ENCODE measurements around the gene ULK3.

ULK3 gene

DNA sequence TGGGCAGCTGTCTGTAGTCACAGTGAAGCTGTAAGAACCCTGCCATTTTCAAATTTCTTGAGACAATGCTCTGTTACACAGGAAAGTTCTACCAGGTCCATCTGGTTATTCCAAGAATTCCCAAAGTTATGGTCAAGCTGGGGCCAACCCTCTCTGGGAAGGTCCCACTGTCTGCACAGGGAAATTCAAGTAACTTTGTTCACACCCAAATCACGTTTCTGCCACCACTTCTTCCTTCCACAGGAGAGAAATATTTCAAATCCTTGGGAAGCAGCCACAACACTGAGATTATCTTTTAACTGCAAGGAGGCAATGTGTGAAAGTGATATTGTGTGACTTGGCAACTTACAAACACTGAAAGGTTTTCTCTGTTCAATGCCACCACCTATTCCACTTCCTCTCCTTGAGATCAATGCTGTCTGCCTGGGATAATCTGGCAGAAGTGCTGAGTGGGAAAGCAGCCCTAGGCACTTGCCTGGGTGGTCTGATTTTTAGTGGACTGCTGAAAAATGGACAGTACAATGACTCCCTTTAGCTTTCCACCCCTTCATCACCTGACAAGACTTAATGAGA, 24.6 kb upstream of the ULK3 start:
- DNase-seq = no peak

DNA sequence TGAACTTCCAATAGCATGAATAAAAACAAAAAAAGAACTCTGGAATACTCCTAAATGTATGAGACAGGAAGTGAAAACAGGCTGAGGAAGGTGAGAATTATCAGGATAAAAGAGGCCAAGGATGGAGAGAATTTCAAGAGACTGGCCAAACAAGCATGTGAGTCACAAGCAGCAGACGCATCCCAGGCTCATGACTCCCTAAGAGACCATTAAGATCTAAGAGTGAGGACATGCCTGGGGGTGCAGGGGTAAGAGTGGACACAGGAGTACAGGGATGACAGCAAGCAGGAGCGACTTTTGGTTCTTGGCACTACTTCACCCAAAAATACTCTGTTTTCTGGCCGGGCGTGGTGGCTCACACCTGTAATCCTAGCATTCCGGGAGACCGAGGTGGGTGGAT, 23.1 kb upstream of the ULK3 start:
- no peak for DNase-seq

DNA sequence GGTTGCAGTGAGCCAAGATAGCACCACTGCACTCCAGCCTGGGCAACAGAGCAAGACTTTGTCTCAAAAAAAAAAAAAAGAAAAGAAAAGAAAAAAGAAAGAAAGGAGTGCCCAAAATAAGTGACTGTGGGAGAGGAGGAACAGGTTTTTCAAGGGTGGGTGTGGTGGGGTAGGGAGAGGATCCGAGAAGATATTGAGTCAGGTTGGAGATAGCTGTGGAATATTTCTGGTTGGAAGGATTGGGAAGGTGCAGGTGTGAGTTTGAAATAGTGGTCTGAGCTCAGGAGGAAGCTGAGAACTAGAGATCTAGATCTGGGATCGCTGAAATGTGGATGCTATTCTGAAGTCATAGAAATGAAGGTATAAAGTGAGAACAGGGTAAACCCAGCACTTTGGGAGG, 22.4 kb upstream of the ULK3 start:
- no peak for DNase-seq

DNA sequence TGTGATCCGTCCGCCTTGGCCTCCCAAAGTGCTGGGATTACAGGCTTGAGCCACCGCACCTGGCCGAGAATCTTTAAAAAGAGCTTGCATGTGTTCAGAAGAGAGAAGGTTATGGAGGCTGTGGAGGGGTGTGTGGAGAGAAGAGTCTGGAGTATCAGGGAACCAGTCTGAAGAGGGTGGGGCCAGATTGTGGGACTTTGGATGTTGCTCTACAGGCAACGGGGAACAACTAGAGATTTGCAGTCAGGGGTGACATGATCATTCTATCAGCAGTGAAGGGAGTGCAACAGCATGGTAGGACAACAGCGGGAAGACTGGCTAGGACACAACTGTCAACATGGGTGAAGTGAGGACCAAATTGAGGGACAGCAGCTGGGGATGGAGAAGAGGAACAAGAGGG, 21.3 kb upstream of the ULK3 start:
- DNase-seq = no peak

DNA sequence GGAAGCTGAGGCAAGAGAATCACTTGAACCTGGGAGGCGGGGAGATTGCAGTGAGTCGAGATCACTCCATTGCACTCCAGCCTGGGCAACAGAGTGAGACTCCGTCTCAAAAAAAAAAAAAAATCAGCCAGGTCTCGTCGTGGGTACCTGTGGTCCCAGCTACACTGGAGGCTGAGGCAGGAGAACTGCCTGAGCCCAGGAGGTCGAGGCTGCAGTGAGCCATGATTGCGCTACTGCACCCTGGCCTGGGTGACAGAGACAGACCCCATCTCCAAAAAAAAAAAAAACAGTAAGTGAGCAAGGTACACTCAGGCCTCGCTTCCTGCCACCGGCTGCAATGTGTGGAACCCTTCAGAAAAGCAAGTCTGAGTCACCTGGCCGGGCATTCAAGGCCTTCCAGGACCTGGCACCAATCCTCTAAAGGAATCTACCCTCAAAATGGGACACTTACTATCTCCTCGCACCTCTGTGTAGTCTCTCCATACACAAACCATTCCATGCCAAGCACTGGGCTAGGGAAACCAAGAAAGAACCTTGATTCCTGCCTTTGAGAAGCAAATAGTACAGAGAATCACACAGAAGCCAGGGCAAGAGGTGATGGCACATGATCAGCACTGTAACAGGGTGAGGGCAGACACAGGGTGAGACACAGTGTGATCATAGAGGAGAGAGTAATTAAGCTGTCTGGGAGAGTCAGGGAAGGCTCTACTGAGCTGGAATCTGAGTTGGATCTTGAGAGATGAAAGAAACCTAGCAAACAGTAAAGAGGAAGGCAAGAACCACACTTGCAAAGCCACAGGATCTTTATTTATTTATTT, 20.5 kb upstream of the ULK3 start:
- DNase-seq = no peak

DNA sequence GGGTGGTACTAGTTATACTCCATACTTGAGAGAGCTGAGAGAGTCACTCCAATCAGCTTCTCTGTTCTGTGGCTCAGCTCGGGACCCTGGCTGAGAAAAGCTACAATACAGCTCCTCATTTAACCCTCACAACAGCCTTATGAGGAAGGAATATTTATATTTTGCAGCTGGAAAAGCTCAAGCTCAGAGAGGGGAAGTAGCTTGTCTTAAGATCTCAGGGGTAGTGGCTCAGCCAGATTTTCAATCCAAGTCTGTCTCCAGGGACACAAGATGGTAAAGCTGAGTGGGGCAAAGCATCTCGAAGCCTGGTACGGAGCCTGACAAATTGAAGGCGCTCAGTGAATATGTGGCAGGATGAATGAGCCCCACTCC, 15.4 kb upstream of the ULK3 start:
- no peak for DNase-seq

DNA sequence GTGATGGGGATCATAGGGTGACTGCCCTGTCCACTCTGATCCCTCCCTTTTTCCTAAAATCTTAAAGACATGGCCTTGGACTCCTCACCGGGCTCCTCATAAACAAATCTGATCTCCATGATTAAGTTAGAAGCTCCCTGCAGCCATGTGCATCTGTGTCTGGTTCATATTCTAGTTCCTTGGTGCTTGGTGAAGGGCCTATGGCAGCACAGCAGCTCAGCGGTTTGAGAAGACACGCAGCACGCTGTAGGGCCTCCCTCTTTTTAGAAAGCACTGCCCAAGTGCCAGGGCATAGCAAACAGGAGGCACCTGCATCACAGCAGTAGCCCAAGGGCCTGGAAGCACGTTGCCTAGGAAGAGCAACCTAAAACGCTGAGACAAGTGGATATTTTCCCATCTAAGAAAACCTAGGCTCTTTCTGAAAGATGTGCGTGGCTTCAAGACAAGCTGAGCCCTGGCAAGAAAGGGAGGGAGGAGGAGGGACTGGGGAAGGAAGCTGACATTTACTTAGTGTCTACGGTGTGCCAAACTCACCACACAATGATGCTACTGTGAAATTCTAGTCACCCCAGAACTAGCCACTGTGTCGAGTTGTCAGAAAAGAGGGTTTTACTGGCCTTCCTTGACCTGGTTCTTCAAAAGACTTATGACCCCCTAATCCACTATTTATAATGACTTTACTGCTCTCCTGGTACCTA, 14.9 kb upstream of the ULK3 start:
- DNase-seq = no peak

DNA sequence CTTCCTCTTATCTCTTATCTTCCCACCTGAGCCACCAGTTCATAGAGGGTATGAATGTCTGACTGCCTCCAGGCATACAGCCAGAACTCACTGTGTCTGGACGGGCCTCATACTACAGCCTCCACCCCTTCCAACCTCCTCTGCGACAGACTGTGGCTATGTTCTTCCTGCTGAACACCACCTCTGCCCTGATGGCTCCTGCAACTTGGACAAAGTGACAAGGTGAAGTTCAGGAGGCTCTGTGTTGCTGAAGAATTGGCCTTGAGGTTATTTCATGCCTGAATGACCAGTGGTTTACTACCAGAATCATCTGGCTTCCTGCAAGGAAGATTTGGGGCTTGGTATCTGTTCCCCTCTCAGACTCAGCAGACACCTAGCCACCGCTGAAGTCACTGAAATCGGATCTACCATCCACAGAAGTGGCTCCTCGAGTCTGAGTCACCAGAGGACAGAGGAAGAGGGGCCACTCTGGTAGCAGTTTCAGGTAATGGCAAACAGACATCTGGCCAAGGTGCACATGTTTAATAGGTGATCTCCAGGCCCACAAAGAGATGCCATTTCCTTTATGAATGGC, 14.2 kb upstream of the ULK3 start:
- DNase-seq = peak in 1 of 2 experiments; percentile 14

DNA sequence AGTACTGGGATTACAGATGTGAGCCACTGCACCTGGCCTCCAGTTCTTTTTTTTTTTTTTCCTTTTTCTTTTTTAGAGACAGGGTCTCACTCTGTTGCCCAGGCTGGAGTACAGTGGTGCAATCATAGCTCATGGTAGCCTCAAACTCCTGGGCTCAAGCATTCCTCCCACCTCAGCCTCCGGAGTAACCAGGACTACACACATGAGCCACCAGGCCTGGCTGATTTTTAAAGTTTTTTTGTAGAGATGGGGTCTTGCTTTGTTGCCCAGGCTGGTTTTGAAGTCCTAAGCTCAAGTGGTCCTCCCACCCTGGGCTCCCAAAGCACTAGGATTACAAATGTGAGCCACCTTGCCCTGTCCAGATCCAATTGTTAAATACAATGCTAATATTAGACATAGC, 13.6 kb upstream of the ULK3 start:
- DNase-seq = no peak

DNA sequence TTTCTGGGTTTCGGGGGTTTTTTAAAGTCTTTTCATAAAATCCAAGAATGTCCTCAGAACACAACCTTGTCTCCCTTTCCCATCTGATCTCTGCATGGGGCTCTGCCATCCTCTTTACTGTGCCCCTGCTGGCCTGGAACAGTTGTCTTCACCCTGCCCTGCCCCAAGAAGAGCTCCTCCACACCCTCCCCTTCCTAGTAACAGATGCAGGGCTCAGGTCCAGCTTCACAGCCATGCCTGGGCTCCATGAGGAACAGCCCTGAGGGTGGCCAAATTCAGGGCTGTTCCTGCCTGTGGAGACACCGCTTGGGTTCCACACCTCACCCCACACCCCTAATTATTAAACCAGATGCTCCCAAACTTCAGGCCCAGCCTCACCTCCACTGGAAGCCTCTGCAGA, 12.9 kb upstream of the ULK3 start:
- no peak for DNase-seq

DNA sequence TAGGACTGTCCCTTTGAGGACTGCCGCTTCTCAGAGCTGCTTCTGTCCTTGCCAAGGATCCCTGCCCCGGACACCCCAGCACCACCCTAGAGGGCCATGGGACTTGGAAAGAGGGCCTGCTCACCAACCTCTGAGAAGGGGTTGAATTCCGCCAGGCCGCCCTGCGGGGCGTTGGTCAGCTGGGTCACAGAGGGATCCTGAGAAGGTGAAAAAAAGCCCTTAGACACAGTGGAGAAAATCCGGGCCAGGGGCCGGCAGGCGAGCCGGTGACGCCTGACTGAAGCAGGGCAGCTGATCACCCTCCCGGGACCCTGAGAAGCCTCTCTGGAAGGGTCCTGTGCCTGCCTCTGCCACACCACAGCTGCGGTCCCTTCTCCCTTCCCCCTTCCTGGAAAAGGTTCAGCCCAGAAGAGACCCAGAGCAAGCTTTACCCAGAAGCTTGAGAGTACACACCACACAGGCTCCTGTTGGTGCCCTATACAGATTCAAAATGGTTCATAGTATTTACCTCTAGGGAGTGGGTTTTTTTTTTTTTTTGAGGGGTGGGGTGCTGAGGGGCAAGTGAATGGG, 11.6 kb upstream of the ULK3 start:
- no peak for DNase-seq

DNA sequence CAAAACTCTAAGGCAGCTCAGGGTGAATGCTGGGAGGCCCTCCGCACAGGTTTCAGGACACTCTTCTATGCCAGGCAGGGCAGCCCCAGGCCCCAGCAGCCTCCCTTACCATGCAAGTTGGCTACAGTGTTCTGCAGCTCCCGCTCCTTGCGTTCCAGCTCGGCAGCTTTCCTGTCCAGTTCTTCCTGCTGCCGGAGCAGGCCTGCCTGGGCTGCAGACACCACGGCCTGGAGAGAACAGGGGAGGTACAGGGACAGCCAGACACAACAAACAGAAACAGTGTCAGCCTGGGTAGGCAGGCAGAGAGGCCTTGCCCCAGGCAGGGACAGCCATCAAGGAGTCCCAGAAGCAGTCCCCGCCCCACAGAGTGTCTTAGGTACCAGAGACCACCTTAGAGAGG, 9.0 kb upstream of the ULK3 start:
- no peak for DNase-seq

DNA sequence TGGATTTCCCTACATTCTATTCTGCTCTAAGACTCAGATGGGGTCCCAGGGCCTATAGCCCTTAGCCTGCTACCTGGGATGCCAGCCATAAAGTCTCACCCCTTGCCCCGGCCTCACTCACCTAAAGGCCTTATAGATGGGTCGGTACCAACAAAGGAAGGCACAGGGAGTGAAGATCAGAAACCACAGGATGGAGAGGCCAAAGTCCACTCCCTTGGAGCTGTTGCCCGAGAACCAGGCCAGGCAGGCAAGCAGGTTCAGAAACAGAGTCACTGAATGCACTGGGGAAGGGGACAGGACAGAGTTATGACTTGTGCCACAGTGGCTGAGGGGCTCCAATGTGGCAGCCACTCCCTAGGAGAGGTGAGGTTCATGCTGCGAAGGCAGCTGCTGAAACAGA, 7.4 kb upstream of the ULK3 start:
- no peak for DNase-seq

DNA sequence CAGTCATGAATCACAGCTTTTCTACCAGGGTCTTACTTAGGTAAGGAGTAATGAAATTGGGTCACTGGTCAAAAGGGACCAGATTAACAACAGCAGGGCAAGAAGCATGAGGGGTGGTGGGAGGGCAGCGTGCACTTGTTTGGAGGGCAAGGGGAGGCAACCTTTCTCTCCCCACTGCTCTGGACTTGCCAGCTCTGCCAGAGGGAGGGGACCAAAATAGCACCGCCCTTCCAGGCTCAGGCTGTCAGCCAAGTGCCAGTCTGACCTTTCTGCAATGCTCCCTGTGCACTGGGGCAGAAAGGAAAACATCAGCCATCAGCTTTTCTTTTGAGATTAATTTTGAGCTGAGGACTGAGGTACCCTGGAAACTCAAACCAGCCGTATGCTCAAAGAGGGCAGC, 4.5 kb upstream of the ULK3 start:
- no peak for DNase-seq

DNA sequence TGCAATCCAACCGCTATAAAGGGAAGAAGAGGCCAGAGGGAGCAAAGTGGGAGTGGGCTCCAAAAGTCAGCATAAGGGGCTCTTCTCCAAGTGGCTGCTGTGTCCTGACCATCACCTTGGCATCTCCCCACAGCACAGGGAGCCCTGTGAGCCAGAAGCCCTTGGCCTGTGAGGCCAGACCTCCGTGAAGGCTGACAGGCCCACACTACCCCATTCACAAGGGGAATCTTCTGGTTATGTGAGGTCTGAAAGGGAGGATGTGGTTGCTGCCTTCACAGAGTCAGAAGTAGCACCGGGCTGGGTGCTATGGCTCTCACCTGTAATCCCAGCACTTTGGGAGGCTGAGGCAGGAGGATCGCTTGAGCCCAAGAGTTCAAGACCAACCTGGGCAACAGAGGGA, 2.6 kb upstream of the ULK3 start:
- no peak for DNase-seq

DNA sequence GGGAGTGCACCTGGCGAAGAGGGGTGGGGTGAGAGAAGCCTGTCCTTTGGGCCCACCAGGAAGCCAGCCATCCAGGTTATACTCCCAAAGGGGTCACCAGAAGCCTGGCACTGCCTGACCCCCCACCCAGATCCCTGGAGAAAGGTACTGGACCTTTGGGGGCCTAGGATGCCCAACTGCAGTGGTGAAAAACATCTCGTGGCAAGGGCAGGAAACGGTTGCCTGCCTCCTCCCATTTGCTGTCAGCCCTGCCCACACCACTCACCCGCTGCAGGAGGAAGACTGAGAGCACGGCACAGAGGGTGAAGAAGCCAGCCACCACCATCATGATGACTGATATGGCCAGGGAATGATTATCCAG, 2.2 kb upstream of the ULK3 start:
- no peak for DNase-seq

DNA sequence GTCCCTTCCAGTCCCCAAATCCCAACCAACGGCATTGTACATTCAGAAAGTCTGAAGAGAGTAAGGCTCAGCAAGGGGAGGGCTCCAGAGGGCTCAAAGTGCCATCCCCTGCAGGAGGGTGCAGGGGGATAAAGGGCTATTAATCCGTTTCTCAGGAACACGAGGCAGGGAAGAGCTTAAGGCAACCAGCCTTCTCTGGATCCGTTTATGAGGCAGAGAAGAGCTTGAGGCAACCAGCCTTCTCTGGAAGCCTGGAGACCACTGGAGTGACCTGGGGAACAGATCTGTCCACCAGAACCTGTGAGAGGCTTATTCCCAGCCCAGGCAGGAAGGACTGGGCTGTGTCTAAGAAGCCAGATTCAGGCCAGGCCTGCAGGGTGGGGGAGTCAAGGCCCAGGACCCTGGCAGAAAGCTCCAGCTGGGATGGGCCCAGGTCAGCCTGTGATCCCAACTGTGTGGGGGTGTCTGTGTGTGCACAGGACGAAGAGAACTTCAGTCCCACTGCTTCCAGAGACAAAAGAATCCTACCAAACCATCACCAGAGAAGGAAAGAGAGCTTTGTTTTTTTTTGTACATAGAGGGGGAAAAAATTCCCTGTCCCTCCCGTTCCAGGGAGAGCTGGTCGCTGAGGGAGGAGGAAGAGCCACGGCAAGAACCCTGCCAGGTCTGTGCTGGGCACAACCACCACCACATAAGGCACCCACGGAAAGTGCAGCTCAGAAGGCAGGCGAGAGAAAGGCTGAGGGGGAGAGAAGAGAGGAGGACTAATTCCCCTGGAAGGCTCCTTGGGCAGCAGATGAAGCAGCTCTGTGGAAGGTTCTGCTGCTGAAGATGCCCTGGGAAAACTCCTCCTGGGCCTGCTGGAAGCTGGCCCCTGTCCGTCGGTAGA, 1.6 kb upstream of the ULK3 start:
- no peak for DNase-seq

DNA sequence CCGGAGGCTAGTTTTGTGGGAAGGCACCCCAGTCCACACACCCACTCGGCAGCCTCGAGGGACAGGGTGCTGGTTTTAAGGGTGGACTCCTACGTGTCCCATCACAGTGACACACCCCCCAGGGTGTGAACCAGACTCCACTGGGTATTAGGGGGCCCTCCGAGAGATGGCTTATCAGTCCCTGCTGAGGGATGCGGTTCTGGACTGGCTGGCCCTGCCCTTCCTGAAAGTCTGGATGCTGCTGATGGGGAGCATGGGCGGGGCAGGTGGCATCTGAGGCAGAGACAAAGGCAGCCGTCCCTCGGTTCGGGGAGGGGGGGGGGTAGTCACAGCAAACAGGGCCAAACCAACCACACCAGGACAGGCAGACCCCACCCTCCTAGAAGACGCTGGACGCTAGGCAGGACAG, 939 bp upstream of the ULK3 start:
- no peak for DNase-seq

DNA sequence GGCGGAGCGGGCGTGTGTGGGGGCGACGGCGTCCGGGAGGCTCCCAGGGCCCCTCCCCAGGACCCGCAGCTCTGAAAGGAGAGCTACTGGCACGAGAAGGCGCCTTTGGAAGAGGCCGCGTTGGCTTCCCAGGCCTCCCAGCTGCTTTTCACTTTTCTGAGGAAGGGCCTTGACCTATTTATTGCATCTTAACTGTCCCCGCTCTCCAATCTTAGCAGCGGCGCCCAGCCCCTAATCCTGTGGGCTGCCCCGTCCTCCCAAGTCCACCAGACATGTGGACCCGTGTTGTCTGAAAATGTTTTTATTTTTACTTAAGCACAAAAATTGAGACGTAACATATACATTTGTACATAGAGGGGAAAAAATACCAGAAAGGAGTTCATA, 481 bp upstream of the ULK3 start:
- DNase-seq = peak in 1 of 2 experiments; percentile 63

DNA sequence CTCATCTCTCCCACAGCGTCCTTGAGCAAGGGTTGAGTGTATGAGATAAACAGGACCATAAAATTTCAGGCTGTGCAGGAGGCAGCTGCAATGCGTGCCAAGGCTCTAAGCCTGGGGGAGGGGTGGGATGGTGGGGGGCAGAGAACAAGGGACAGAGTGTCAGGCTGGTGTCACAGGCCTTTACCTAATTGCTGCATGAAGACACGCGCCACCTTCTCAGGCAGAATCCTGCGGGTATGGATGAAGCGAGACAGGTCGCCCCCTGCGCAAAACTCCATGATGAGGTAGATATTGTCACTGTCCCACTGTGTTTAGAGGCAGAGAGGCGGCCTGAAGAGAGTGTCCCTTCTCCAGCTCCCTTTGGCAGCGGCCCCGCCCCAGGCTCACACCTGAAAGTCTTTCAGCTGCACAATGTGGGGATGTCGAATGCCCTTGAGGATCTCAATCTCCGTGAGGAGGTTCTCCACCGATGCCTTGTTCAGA, 1.0 kb downstream of the ULK3 start:
- DNase-seq = no peak

DNA sequence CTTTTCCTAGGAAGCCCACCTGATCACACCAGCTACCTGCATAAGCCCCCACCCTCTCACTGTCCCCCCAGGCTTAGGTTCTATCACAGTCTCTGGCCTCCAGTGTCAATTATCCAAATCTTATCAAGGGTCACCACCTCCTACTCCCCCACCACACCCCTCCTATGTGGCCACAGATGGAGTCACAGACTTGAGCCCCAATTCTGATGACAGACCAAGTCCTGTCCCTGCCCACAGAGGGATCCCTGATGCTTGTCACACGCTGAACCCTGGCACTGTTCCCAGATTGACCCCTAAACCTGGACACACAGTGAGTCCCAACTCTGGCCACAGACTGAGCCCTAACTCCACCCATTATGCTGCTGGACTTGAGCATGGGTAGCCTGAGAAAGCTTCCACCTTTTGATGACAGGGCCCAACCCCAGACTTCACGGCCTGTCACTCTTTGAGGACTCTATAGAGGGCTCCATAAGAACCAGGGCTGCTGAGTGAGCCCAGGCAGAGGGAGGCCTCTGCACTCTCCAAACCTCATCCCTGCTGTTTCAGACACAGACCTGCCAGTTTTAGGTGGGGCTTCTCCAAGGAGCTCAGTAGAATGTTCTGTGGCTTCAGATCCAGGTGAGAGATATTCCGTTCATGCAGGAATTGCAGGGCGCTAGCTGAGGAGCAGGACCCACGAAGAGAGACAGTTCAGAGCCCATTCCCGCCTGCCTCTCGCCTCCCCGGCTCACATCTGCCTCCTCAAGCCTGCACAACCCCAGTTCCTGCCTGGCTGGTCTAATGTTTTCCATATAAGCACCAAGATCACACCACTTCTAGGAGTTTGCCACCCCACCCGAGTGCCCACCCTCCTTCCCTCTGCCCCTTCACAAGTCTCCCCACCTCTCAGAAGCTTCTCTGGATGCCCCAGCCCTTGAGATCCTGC, 1.8 kb downstream of the ULK3 start:
- DNase-seq = no peak

Data from NCI-H187 (cell line).